COLO668 (cell line): ENCODE results near the gene ZSWIM6.

Experiments
- DNase-seq: peaks from one replicate; lab custom pipeline; 2025; ENCODE audit not compliant: unreplicated experiment; lab: John Stamatoyannopoulos, UW

Gene ZSWIM6

GRCh38 chr5:61306531-61307131 is 25.4 kb upstream of the ZSWIM6 start:
- no peak for DNase-seq

GRCh38 chr5:61307191-61307590 is 24.9 kb upstream of the ZSWIM6 start:
- no peak for DNase-seq

- DNase-seq, result no peak
These were observed 24.4 kb upstream of the ZSWIM6 start for GRCh38 chr5:61307611-61308010.

- DNase-seq, result no peak
These were observed 23.3 kb upstream of the ZSWIM6 start for GRCh38 chr5:61308712-61309111.

- DNase-seq, result no peak
These were observed 22.9 kb upstream of the ZSWIM6 start for GRCh38 chr5:61309115-61309514.

- DNase-seq, result no peak
These were observed 20.9 kb upstream of the ZSWIM6 start for GRCh38 chr5:61311056-61311610.

GRCh38 chr5:61311836-61312808 is 19.9 kb upstream of the ZSWIM6 start:
- DNase-seq, result no peak

GRCh38 chr5:61313960-61314681 is 17.9 kb upstream of the ZSWIM6 start:
- no peak for DNase-seq

- DNase-seq, result no peak
These were observed 13.7 kb upstream of the ZSWIM6 start for GRCh38 chr5:61318376-61318775.

- no peak for DNase-seq
These were observed 12.5 kb upstream of the ZSWIM6 start for GRCh38 chr5:61319388-61320146.

GRCh38 chr5:61320860-61321259 is 11.2 kb upstream of the ZSWIM6 start:
- no peak for DNase-seq

GRCh38 chr5:61321669-61322068 is 10.4 kb upstream of the ZSWIM6 start:
- no peak for DNase-seq

GRCh38 chr5:61322738-61323725 is 9.0 kb upstream of the ZSWIM6 start:
- no peak for DNase-seq

- no peak for DNase-seq
These were observed 4.0 kb upstream of the ZSWIM6 start for GRCh38 chr5:61327760-61328753.

- no peak for DNase-seq
These were observed 3.1 kb upstream of the ZSWIM6 start for GRCh38 chr5:61328791-61329549.

- no peak for DNase-seq
These were observed 2.4 kb upstream of the ZSWIM6 start for GRCh38 chr5:61329550-61330128.

GRCh38 chr5:61330341-61330844 is 1.7 kb upstream of the ZSWIM6 start:
- DNase-seq, result no peak
